ENCODE data around the gene MRGPRD. TPM values are rescaled to one million over a fixed set of nuclear protein-coding genes. Genes with fewer than 3 reads are reported as not detected.

Gene MRGPRD
- total and polyA plus RNA-seq, 2 experiments from 2014 or later, result not detected

DNA sequence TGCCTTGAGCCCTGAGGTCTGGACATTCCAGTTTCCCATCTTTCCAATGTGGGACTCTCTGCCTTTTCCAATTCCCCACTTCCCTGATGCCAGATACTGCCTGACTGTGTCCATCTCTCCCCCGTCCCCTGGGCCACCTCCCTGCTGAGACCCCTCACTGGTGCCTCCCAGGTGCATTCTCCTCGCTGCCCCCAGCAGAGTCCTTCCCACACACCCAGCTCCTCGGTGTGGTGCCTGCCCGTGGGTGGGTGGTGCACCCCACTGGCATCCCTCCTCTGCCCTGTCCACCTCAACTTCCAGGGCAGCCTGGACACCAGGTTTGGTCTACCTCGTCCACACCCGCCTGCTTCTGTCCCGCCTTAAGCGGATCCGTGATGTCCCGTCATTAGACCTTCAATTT lies 37.2 kb upstream of the MRGPRD start:
- H3K4me1 Mint-ChIP-seq, result peaks cover 14% of the 10 kb centered on the region; the same call in 2 of the 3 replicates
- peaks cover 17% of the 10 kb centered on the region for H3K27me3 Mint-ChIP-seq (ENCODE audit: insufficient read depth, low read depth, poor library complexity)
- no peak for ATAC-seq
- no peaks in the 10 kb centered on the region; the same call in 2 of the 3 replicates for H3K36me3 Mint-ChIP-seq (ENCODE audit: low read depth)
- H3K79me2 ChIP-seq (replicated peaks; ENCODE audit: insufficient read depth), result no peaks in the 10 kb centered on the region
- peaks cover 19% of the 10 kb centered on the region; the same call in 1 of the 2 replicates for H3K4me1 ChIP-seq (ENCODE audit: insufficient read depth)
- no peak for DNase-seq (ENCODE audit: low spot score)
- H3K27me3 ChIP-seq (ENCODE audit: insufficient read depth), result no peaks in the 10 kb centered on the region; the same call in 1 of the 2 replicates
- no peak overlapping the region for H3K4me2 ChIP-seq
- H3K9me2 ChIP-seq (ENCODE audit: insufficient read depth), result no peaks in the 10 kb centered on the region
- H3K4me3 ChIP-seq, result no peak overlapping the region
- no peaks in the 10 kb centered on the region for H3F3A ChIP-seq (replicated peaks; ENCODE audit: low read depth)
- H3K4me3 Mint-ChIP-seq, result no peak overlapping the region
- no peak for TF ChIP-seq EZH2phosphoT487 (IDR thresholded peaks at IDR 0.05; ENCODE audit: unreplicated experiment)
- no peak for TF ChIP-seq EZH2 (IDR thresholded peaks at IDR 0.05; ENCODE audit: low read depth, unreplicated experiment)
- no peak overlapping the region for H3K27ac Mint-ChIP-seq
- no peak overlapping the region for H3K27ac ChIP-seq (ENCODE audit: low read depth)
- H4K20me1 ChIP-seq (replicated peaks; ENCODE audit: insufficient read depth), result no peaks in the 10 kb centered on the region
- no peaks in the 10 kb centered on the region for H3K36me3 ChIP-seq (ENCODE audit: insufficient read depth)
- peaks cover 3% of the 10 kb centered on the region; the same call in 2 of the 3 replicates for H3K9me3 Mint-ChIP-seq
- H2AFZ ChIP-seq, result no peak overlapping the region

DNA sequence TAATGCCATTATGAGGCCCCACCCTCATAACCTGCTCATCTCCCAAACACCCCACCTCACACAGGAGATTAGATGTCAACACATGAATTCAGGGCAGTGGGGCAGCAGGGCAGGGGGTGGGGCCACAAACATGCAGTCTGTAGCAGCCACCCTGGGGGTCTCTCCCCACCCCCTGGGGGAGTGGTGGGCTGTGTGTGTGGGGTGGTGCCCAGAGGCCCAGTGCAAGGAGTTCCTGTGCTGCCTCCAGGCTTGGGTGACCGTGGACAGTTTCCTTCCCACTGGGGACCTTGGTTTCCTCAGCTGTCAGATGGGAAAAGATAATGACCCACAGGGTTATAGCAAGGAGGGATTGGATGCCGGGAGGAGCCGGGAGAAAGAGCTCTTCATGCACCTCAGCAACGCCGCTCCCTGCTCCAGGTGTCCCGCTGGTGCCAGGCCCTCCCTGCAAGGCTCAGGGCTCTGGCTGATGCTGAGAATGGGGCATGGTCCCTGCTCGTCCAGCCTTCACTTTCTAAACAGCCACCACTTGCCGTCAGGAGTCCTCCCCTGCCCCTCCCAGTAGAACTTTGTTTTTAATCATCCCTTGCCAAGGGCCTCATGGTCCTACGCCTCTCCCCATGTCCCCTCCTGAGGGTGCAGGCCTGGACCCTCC lies 34.2 kb upstream of the MRGPRD start:
- Histone ChIP-seq H3K9me2 (ENCODE audit: insufficient read depth) (no peaks in the 10 kb centered on the region), H3K4me2 (peak overlapping the region; percentile 89; the same call in 1 of the 2 replicates), H4K20me1 (replicated peaks; ENCODE audit: insufficient read depth) (no peaks in the 10 kb centered on the region), H3K4me3 (no peak overlapping the region), H3F3A (replicated peaks; ENCODE audit: low read depth) (no peaks in the 10 kb centered on the region), H3K4me1 (ENCODE audit: insufficient read depth) (peaks cover 37% of the 10 kb centered on the region), H3K36me3 (ENCODE audit: insufficient read depth) (no peaks in the 10 kb centered on the region), H3K27ac (ENCODE audit: low read depth) (no peak overlapping the region), H3K27me3 (ENCODE audit: insufficient read depth) (no peaks in the 10 kb centered on the region; the same call in 1 of the 2 replicates), H3K79me2 (replicated peaks; ENCODE audit: insufficient read depth) (no peaks in the 10 kb centered on the region), H2AFZ (peak overlapping the region; percentile 80; the same call in 1 of the 2 replicates)
- H3K27me3 Mint-ChIP-seq (ENCODE audit: insufficient read depth, low read depth, poor library complexity), result peaks cover 23% of the 10 kb centered on the region
- DNase-seq (ENCODE audit: low spot score) (no peak), ATAC-seq (no peak)
- H3K36me3 Mint-ChIP-seq (ENCODE audit: low read depth), result no peaks in the 10 kb centered on the region; the same call in 2 of the 3 replicates
- H3K9me3 Mint-ChIP-seq, result peaks cover 3% of the 10 kb centered on the region; the same call in 2 of the 3 replicates
- peaks cover 29% of the 10 kb centered on the region for H3K4me1 Mint-ChIP-seq
- no peak overlapping the region for H3K4me3 Mint-ChIP-seq
- no peak overlapping the region for H3K27ac Mint-ChIP-seq
- TF ChIP-seq STAT1 (IDR thresholded peaks at IDR 0.05; ENCODE audit: unreplicated experiment) (no peak), JUNB (IDR thresholded peaks at IDR 0.05; ENCODE audit: unreplicated experiment) (no peak), EZH2 (IDR thresholded peaks at IDR 0.05; ENCODE audit: low read depth, unreplicated experiment) (no peak), POLR2AphosphoS5 (IDR thresholded peaks at IDR 0.05; ENCODE audit: low read depth) (no peak), ZNF331 (CRISPR knock-in tag; IDR thresholded peaks at IDR 0.05; ENCODE audit: low read depth) (no peak), EZH2phosphoT487 (IDR thresholded peaks at IDR 0.05; ENCODE audit: unreplicated experiment) (no peak), ZNF114 (CRISPR knock-in tag; IDR thresholded peaks at IDR 0.05) (no peak), NANOG (IDR thresholded peaks at IDR 0.05; ENCODE audit: borderline replicate concordance) (no peak)
- TF ChIP-seq, protein P1, sequence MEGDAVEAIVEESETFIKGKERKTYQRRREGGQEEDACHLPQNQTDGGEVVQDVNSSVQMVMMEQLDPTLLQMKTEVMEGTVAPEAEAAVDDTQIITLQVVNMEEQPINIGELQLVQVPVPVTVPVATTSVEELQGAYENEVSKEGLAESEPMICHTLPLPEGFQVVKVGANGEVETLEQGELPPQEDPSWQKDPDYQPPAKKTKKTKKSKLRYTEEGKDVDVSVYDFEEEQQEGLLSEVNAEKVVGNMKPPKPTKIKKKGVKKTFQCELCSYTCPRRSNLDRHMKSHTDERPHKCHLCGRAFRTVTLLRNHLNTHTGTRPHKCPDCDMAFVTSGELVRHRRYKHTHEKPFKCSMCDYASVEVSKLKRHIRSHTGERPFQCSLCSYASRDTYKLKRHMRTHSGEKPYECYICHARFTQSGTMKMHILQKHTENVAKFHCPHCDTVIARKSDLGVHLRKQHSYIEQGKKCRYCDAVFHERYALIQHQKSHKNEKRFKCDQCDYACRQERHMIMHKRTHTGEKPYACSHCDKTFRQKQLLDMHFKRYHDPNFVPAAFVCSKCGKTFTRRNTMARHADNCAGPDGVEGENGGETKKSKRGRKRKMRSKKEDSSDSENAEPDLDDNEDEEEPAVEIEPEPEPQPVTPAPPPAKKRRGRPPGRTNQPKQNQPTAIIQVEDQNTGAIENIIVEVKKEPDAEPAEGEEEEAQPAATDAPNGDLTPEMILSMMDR (conservative IDR thresholded peaks at IDR 0.05; ENCODE audit: low read depth in 2 of 2), result no peak
- TF ChIP-seq, protein P2, sequence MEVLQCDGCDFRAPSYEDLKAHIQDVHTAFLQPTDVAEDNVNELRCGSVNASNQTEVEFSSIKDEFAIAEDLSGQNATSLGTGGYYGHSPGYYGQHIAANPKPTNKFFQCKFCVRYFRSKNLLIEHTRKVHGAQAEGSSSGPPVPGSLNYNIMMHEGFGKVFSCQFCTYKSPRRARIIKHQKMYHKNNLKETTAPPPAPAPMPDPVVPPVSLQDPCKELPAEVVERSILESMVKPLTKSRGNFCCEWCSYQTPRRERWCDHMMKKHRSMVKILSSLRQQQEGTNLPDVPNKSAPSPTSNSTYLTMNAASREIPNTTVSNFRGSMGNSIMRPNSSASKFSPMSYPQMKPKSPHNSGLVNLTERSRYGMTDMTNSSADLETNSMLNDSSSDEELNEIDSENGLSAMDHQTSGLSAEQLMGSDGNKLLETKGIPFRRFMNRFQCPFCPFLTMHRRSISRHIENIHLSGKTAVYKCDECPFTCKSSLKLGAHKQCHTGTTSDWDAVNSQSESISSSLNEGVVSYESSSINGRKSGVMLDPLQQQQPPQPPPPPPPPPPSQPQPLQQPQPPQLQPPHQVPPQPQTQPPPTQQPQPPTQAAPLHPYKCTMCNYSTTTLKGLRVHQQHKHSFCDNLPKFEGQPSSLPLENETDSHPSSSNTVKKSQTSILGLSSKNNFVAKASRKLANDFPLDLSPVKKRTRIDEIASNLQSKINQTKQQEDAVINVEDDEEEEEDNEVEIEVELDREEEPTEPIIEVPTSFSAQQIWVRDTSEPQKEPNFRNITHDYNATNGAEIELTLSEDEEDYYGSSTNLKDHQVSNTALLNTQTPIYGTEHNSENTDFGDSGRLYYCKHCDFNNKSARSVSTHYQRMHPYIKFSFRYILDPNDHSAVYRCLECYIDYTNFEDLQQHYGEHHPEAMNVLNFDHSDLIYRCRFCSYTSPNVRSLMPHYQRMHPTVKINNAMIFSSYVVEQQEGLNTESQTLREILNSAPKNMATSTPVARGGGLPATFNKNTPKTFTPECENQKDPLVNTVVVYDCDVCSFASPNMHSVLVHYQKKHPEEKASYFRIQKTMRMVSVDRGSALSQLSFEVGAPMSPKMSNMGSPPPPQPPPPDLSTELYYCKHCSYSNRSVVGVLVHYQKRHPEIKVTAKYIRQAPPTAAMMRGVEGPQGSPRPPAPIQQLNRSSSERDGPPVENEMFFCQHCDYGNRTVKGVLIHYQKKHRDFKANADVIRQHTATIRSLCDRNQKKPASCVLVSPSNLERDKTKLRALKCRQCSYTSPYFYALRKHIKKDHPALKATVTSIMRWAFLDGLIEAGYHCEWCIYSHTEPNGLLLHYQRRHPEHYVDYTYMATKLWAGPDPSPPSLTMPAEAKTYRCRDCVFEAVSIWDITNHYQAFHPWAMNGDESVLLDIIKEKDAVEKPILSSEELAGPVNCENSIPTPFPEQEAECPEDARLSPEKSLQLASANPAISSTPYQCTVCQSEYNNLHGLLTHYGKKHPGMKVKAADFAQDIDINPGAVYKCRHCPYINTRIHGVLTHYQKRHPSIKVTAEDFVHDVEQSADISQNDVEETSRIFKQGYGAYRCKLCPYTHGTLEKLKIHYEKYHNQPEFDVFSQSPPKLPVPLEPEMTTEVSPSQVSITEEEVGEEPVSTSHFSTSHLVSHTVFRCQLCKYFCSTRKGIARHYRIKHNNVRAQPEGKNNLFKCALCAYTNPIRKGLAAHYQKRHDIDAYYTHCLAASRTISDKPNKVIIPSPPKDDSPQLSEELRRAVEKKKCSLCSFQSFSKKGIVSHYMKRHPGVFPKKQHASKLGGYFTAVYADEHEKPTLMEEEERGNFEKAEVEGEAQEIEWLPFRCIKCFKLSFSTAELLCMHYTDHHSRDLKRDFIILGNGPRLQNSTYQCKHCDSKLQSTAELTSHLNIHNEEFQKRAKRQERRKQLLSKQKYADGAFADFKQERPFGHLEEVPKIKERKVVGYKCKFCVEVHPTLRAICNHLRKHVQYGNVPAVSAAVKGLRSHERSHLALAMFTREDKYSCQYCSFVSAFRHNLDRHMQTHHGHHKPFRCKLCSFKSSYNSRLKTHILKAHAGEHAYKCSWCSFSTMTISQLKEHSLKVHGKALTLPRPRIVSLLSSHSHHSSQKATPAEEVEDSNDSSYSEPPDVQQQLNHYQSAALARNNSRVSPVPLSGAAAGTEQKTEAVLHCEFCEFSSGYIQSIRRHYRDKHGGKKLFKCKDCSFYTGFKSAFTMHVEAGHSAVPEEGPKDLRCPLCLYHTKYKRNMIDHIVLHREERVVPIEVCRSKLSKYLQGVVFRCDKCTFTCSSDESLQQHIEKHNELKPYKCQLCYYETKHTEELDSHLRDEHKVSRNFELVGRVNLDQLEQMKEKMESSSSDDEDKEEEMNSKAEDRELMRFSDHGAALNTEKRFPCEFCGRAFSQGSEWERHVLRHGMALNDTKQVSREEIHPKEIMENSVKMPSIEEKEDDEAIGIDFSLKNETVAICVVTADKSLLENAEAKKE (CRISPR knock-in tag; IDR thresholded peaks at IDR 0.05), result no peak

Measured in GM23338 (cell line).